IPS-20b (cell line): ENCODE results near the gene CNIH1.
"Not testable (repeated sequence)": the region's sequence is repeated elsewhere in the genome, so short reads cannot be mapped to it uniquely, and the experiment has no call there.

Source experiments
- H3K27ac ChIP-seq: one replicate; pipeline ENCODE4 v1.5.1; 2013; ENCODE audit warnings: low read length
- H3K27me3 ChIP-seq: 2 replicates; pipeline ENCODE4 v1.6.1; 2013; ENCODE audit warnings: mild to moderate bottlenecking, low read length, inconsistent platforms; ENCODE audit not compliant: insufficient read depth
- H3K36me3 ChIP-seq: 2 replicates; pipeline ENCODE4 v1.6.1; 2013; ENCODE audit warnings: low read depth, mild to moderate bottlenecking, inconsistent platforms, low read length, moderate library complexity; ENCODE audit not compliant: insufficient read depth
- H3K4me1 ChIP-seq: 2 replicates; pipeline ENCODE4 v1.6.1; 2013; ENCODE audit warnings: mild to moderate bottlenecking, control low read depth, inconsistent platforms, low read length, moderate library complexity; ENCODE audit not compliant: insufficient read depth
- H3K4me3 ChIP-seq: 2 replicates; pipeline ENCODE4 v1.5.1; 2013; ENCODE audit warnings: mild to moderate bottlenecking, low read length, inconsistent platforms
- H3K9ac ChIP-seq: 2 replicates; pipeline ENCODE4 v1.6.1; 2013; ENCODE audit warnings: low read depth, mild to moderate bottlenecking, inconsistent platforms, low read length, moderate library complexity
- H3K9me3 ChIP-seq: 2 replicates; pipeline ENCODE4 v1.6.1; 2013; ENCODE audit warnings: mild to moderate bottlenecking, low read depth, low read length, inconsistent platforms; ENCODE audit not compliant: insufficient read depth

CNIH1 gene

DNA sequence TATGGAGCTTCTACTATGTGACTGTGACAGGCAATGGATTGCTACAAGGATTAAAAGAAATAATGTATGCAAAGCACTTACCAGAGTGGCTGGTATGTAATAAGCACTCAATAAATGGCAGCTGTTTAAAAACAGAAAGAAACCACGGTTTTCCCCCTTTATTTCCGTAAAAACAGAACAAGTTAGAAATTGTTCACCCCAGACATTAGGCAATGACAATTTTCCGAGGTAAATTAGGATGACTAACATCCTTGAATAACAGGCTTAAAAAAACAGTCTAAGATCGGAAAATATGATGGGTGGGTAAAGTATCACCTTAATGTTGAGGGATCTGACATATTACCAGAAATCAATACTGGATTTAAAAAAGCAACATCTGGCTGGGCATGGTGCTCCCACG is 20.9 kb upstream of the CNIH1 start:
- Histone ChIP-seq H3K9me3 (peaks cover 19% of the 10 kb centered on the region; the same call in 1 of the 2 replicates), H3K27me3 (no peaks in the 10 kb centered on the region), H3K36me3 (no peaks in the 10 kb centered on the region)

DNA sequence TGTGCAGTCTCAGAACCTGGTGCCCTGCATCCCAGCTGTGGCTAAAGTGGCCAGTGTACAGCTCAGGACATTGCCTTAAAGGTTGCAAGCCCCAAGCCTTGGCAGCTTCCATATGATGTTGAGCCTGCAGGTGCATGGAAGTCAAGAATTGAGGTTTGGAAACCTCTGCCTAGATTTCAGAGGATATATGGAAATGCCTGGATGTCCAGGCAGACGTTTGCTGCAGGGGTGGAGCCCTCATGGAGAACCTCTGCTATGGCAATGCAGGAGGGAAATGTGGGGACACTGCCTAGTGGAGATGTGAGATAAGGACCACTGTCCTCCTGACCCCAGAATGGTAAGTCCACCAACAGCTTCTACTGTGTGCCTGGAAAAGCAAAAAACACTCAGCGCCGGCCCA is 17.9 kb upstream of the CNIH1 start:
- no peaks in the 10 kb centered on the region for H3K36me3 ChIP-seq
- no peaks in the 10 kb centered on the region for H3K4me1 ChIP-seq
- no peak overlapping the region for H3K4me3 ChIP-seq
- no peak overlapping the region for H3K27ac ChIP-seq
- H3K9me3 ChIP-seq, result peaks cover 11% of the 10 kb centered on the region; the same call in 1 of the 2 replicates
- H3K9ac ChIP-seq, result no peak overlapping the region
- H3K27me3 ChIP-seq, result no peaks in the 10 kb centered on the region

More for the DNA sequence above, 20.9 kb upstream of the CNIH1 start:
- Histone ChIP-seq H3K9ac (no peak overlapping the region), H3K27ac (no peak overlapping the region), H3K4me3 (no peak overlapping the region), H3K4me1 (no peaks in the 10 kb centered on the region)

DNA sequence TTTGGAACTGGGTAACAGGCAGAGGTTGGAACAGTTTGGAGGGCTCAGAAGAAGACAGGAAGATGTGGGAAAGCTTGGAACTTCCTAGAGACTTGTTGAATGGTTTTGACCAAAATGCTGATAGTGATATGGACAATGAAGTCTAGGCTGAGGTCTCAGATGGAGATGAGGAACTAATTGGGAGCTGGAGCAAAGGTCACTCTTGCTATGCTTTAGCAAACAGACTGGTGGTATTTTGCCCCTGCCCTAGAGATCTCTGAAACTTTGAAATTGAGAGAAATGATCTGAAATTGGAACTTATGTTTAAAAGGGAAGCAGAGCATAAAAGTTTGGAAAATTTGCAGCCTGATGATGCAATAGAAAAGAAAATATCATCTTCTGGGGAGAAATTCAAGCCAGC is 17.4 kb upstream of the CNIH1 start:
- not testable (repeated sequence) for H3K4me1 ChIP-seq, H3K36me3 ChIP-seq, H3K27me3 ChIP-seq, H3K27ac ChIP-seq, H3K4me3 ChIP-seq, H3K9ac ChIP-seq
- H3K9me3 ChIP-seq, result peaks cover 11% of the 10 kb centered on the region; the same call in 1 of the 2 replicates

DNA sequence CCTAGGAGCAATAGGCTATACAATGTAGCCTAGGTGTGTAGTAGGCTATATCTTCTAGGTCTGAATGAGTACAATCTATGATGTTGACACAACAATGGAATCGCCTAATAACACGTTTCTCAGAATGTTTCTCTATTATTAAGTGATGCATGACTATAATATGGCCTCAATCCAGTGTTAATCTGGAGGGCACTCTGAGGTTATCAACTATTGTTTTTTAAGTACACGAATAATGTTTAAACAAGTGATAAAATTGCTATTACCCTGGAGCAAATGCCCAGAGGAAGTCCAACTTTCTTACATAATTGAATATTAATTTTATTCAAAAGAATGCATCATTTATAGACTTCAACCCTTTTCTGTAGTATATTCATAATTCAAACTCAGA is 16.4 kb upstream of the CNIH1 start:
- no peak overlapping the region for H3K4me3 ChIP-seq
- H3K9ac ChIP-seq, result no peak overlapping the region
- no peak overlapping the region for H3K27ac ChIP-seq
- H3K9me3 ChIP-seq, result peaks cover 11% of the 10 kb centered on the region; the same call in 1 of the 2 replicates
- H3K36me3 ChIP-seq, result no peaks in the 10 kb centered on the region
- H3K27me3 ChIP-seq, result no peaks in the 10 kb centered on the region
- H3K4me1 ChIP-seq, result no peaks in the 10 kb centered on the region

DNA sequence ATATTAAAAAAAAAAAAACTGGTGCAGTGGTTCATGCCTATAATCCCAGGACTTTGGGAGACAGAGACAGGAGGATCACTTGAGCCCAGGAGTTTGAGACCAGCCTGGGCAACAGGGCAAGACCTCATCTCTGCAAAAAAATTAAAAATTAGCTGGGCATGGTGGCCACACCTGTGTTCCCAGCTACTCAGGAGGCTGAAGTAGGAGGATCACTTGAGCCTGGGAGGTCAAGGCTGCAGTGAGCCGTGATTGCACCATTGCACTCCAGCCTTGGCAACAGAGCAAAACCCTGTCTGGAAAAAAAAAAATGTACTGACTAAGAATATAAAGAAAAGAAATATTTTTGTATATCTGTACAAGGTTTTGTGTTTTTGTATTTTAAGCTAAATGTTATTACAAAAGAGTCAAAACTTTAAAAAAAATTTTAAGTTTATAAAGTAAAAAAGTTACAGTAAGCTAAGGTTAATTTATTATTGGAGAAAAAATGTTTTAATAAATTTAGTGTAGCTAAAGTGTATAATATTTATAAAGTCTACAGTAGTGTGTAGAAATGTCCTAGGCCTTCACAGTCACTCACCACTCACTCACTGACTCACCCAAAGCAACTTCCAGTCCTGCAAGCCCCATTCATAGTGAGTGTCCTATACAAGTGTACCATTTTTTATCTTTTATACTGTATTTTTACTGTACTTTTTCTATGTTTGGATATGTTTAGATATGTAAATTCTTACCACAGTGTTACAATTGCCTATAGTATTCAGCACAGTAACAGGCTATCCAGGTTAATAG is 15.8 kb upstream of the CNIH1 start:
- not testable (repeated sequence) for H3K27me3 ChIP-seq, H3K4me3 ChIP-seq, H3K4me1 ChIP-seq, H3K27ac ChIP-seq, H3K9ac ChIP-seq, H3K36me3 ChIP-seq
- H3K9me3 ChIP-seq, result peaks cover 11% of the 10 kb centered on the region; the same call in 1 of the 2 replicates

DNA sequence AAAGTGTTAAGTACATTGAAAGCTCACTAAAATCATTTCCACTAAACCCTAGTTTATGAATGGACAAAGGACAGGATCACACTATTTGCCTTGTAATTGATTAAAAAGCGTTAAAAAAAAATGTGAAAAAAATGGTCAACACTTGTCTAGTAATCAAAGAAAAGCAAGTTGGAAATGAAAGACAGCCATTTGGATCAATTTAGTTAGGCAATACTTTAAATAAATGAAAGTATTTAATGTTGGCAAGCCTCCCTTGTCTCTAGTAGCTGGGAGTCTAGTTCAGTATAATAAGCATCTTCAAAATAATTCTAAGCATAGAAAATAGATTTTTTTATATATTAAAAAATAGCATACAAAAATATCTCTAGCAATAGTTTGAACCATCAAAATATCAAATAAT is 14.2 kb upstream of the CNIH1 start:
- Histone ChIP-seq H3K27me3 (no peaks in the 10 kb centered on the region), H3K9me3 (peaks cover 11% of the 10 kb centered on the region; the same call in 1 of the 2 replicates), H3K9ac (no peak overlapping the region), H3K27ac (no peak overlapping the region), H3K4me3 (no peak overlapping the region), H3K36me3 (no peaks in the 10 kb centered on the region), H3K4me1 (no peaks in the 10 kb centered on the region)

DNA sequence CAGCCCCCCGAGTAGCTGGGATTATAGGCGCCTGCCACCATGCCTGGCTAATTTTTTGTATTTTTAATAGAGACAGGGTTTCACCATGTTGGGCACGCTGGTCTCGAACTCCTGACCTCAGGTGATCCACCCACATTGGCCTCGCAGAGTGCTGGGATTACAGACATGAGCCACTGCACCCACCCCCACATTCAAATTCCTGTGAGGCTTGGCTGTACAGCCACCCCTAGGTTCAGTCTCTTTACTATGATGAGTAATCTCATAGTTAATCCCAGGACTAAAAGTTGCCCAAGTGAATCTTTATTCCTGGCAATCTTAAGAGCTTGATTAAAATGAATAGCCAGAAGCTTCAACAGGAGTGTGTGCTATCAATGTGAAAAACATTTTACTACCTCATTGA is 12.8 kb upstream of the CNIH1 start:
- not testable (repeated sequence) for H3K36me3 ChIP-seq, H3K4me3 ChIP-seq, H3K4me1 ChIP-seq, H3K27ac ChIP-seq, H3K9me3 ChIP-seq, H3K9ac ChIP-seq, H3K27me3 ChIP-seq

DNA sequence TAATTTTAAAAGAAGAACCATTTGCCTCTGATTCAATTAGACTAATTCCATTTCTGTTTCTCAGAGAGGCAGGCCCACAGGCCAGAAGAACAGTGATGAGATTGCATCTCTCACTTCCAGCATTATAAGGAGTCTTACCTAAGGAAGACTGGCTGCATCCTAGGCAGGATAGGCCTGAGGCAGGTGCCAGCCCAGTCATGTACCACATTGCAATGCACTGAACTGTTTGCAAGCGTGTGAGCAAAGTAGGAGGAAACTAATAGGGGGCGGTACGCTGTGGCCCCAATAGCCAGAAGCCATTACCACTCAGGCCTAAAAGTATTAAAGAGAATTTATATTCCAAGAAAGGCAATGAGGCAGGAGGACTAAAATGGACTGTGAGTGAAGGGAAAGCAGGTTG is 12.1 kb upstream of the CNIH1 start:
- H3K36me3 ChIP-seq, result no peaks in the 10 kb centered on the region
- no peak overlapping the region for H3K27ac ChIP-seq
- no peak overlapping the region for H3K4me3 ChIP-seq
- no peak overlapping the region for H3K9ac ChIP-seq
- no peaks in the 10 kb centered on the region for H3K9me3 ChIP-seq
- H3K4me1 ChIP-seq, result no peaks in the 10 kb centered on the region
- no peaks in the 10 kb centered on the region for H3K27me3 ChIP-seq

DNA sequence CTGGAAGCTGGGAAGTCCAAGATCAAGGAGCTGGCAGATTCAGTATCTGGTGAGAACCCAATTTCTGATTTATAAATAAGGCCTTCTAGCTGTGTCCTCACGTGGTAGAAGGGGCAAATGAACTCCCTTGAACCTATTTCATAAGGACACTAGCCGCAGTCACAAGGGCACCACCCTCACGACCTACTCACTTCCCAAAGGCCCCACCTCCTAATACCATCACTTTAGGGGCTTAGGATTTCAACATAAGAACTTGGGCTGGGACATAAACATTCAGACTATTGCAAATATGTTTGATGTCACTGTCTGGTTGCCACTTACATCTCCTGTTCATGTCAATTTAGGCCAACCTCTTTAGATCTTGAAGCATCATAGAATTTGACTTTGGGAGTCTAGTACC is 10.8 kb upstream of the CNIH1 start:
- no peak overlapping the region for H3K4me3 ChIP-seq
- no peaks in the 10 kb centered on the region for H3K4me1 ChIP-seq
- no peaks in the 10 kb centered on the region for H3K36me3 ChIP-seq
- no peaks in the 10 kb centered on the region for H3K27me3 ChIP-seq
- H3K9ac ChIP-seq, result no peak overlapping the region
- no peak overlapping the region for H3K27ac ChIP-seq
- H3K9me3 ChIP-seq, result no peaks in the 10 kb centered on the region

DNA sequence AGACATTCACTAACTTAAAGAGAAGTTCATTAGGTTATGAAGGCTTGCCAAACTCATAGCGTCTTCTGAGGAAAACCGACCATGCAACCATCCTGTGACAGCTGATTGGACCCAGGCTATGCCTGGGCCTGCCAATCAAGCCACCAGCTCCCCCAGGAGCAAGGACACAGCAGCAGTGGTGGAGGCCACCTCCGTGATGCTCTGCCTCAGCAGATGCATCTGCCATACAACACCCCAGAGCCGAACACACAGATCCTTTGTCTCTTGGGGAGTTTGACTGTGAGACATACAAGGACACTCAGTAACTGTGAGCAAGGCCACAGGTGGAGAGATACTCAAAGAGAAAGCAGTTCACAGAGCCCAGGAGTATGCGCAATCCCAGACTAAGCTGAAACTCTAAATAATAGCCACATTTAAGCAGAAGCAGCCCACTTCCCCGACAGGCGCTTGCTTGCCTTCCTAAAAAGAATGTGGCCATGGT is 10.0 kb upstream of the CNIH1 start:
- no peak overlapping the region for H3K4me3 ChIP-seq
- H3K36me3 ChIP-seq, result no peaks in the 10 kb centered on the region
- H3K9ac ChIP-seq, result no peak overlapping the region
- no peak overlapping the region for H3K27ac ChIP-seq
- H3K9me3 ChIP-seq, result no peaks in the 10 kb centered on the region
- no peaks in the 10 kb centered on the region for H3K4me1 ChIP-seq
- no peaks in the 10 kb centered on the region for H3K27me3 ChIP-seq

DNA sequence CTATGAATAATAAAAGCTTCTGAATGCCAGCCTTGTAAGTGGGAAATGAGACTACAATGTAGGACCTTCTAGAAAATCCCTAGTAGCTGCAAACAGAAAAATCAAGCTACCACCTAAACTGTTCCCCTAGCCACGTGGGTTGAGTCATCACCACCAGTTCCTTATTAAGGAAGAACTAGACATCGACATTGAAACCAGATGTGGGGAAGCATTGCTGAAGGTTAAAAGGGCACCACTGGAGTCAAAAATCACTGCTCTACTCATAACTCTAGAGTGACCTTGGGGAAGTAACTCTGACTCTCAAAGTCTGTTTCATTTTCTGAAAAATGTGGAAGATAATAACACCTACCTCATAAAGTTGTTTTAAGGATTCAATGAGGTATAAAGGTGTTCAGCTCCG is 9.4 kb upstream of the CNIH1 start:
- Histone ChIP-seq H3K36me3 (no peaks in the 10 kb centered on the region), H3K4me1 (no peaks in the 10 kb centered on the region), H3K9me3 (no peaks in the 10 kb centered on the region), H3K27ac (no peak overlapping the region), H3K27me3 (no peaks in the 10 kb centered on the region), H3K4me3 (no peak overlapping the region), H3K9ac (no peak overlapping the region)

DNA sequence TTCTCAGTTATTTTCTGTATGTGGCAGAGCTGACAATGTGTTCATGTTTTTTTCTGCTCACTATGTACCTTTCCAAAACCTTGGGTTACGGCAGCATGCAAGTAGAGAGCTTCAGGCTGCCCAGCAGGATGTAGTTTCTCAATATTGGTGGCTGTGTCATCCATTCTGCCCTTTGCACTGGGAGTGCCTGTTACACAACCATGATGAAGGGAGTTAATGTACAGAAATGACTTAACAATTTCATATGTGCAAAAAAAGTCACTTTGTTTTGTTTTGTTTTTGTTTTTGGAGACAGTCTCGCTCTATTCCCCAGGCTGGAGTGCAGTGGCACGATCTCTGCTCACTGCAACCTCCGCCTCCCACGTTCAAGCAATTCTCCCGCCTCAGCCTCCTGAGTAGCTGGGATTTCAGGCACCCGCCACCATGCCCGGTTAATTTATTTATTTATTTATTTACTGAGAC is 6.1 kb upstream of the CNIH1 start:
- Histone ChIP-seq H3K27ac (no peak overlapping the region), H3K36me3 (no peaks in the 10 kb centered on the region), H3K27me3 (no peaks in the 10 kb centered on the region), H3K9me3 (no peaks in the 10 kb centered on the region), H3K4me3 (no peak overlapping the region), H3K9ac (no peak overlapping the region), H3K4me1 (no peaks in the 10 kb centered on the region)
